Occipital lobe (tissue), 2 donors: ENCODE data around the gene NALCN. TPM values are rescaled to one million over a fixed set of nuclear protein-coding genes. Genes with fewer than 3 reads are reported as not detected.

Source experiments
- DNase-seq: peaks from one replicate; lab custom pipeline; 2025; lab: John Stamatoyannopoulos, UW
- total RNA-seq: library from RNA; depleted of rRNA; stranded (reverse); fragments of >200 nt; gene quantifications from one replicate; pipeline ENCODE4 v1.2.3, GENCODE V29; 2014

NALCN gene
- total RNA-seq, 1 donor from 2014 or later: 28.5 TPM

DNA sequence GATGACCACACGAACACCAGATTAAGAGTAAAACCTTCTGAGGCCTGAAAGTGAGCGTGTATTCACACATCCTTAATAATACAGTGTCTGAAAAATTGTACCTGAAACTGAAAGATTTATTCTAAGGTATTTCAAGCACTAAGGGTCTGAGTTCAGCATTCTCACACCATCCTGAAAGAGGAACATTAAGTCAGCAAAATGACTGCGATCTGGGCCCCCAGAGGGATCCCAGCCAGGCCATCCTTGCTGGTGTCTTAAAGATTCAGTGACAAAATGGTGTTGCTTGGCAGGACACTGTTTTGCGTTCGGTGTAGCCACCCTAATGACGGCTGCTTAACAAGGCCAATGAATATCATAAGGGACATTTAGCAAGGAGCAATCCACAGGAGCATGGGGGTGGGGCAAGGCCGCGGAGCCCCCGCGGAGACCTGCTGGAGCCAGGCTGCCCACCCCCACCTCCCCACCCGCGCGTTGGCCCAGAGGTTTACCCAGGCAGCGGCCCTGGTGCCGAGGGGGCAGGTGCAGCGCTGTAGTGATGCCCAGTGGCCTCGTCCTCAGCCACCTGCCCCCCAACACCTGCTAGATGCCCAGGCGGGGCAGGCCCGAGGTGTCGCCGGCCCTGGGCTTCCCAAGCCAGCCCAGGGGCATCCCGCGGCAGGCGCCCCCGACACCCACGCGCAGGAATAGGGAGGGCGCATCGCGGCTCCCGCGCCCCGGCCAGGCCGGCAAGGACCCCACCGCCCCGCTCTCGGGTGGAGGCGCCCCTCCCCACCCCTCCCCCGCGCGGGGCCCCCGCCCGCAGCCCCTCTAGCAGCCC, 742 bp downstream of the NALCN start:
- DNase-seq: no peak

DNA sequence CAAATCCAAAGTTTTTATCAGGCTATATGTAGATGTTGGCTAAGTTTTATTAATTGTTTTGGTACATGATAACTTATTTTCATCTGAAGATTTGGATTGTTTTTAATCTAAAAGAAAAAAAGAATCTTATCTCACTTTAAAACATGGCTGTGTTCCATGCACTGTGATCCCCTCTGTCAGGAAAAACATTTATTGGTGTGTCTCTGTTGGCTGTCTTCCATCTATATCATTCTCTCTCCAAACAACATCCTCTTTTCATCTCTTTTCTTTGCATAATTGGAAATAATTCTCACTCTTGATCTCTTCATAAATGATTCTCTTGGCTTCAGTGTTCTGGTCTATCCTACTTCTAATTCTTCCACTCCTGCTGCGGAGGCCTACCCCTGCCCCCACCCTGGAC, 4.2 kb downstream of the NALCN start:
- no peak for DNase-seq

DNA sequence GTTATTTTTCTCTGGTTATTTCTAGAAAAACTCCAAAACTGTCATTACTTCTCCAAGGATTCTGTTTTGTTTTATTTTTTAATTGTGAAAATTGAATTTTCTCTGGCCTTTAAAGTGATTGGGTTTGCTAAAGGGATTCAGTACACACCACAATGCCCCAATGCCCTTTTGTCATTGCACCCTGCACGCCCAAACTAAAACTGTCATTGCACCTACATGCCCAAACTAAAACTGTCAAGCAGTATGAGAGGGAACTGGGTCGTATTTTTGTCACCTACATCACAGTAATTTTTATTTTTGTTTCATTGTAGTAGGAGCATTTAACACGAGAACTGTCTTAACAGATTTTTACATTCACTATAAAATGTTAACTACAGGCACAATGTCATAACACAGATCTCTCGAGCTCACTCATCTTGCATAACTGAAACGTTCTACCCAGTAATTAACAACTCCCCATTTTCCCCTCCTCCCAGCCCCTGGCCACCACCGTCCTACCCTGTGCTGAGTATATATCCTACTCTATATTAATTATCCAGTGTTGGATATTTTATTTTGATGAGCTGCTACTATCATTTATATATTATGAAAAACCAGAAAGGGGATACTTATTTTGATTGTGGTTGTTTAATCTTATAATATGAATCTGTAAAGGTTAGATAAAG, 7.2 kb downstream of the NALCN start:
- DNase-seq: no peak

DNA sequence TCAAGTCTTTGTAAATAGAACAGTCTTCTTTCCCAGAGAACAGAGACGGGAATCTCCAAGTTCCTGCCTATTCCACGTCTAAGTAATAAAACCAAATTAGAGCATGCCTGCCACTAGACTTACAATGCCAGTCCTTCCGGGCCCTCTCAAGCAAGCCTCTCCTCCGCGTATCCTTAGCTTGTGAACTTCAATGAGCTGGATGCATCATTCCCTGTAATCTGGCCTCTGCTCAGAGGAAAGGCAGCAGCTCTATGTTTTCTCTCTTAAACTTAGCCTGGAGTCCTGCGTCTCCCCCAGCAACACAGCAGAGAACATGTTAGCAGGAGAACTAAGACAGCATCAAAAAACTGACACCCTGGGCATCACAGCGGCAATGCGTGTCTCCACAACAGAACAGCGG, 8.2 kb downstream of the NALCN start:
- no peak for DNase-seq

DNA sequence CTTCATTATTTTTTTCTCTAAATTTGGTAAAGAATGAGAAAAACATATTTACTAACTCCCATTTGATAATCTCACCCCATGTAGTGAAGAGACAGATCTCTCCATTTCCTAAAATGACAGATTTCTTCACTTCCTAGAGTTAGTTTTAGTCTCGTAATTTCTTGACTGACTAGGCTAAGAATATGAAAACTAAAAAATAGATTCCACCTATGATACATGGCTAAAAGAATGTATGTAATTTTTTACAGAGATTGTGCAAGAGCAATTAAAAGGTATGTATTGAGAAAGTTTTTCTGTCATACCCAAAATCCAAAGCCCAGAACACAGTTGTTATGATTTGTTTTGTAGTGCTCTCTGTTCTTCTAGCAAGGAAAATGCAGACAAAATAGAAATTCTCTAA, 9.5 kb downstream of the NALCN start:
- no peak for DNase-seq

DNA sequence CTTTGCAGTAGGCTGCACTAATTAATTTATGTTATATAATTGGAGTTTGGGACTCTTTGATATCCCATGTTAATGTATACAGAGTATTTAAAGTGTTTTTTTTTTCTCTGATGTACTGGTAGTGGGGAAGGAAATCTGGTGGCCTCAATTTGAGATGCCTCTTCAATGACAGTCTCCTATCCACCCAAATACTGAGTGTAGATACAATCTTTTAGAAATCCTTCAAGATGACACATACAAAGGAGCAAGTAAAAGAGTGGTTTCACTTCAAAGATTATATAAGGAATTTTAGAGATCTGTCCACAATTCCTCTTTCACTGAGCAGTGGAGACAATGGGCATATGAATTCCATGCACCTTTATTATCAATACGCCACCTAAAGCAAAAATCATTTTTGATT, 15.1 kb downstream of the NALCN start:
- no peak for DNase-seq

GRCh38 chr13:101399365-101399764, 16.9 kb downstream of the NALCN start:
- DNase-seq: no peak

GRCh38 chr13:101398920-101399319, 17.4 kb downstream of the NALCN start:
- no peak for DNase-seq

DNA sequence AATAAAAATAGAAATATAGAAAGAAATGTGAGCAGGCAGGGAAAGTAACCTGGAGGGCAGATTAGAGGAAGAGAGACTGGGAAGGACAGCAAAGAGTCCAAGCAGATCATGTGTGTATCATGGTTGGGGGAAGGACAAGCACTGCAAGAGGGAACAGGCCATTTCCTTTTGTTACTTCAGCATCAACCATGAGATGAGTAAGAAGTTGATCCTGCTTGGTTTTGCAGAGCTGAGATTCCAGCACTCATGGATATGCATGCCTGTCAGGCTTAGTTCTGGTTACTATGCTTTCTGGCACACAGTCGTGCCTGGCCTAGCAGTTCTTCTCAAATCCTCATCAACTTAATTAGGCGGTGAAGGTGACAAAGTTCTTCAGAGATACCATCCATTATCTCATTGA, 18.1 kb downstream of the NALCN start:
- DNase-seq: no peak

DNA sequence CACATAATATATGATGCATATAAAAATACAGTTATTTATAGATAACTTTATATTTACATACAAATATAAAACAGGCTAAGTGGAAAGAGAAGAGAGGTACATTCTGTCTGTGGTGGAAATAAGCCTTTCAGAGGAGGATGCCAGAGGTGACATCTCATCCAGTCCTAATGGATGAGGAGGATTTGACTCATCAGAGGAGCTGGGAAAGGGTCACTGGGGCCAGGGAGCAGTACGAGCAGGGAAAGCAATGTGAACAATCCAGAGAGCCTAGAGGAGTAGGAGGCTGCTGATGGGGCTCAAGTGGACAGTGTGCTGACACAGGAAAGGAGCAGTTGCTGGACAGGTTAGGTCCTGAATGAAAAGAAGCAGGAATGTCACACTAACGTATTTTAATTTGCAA, 18.6 kb downstream of the NALCN start:
- DNase-seq: no peak

DNA sequence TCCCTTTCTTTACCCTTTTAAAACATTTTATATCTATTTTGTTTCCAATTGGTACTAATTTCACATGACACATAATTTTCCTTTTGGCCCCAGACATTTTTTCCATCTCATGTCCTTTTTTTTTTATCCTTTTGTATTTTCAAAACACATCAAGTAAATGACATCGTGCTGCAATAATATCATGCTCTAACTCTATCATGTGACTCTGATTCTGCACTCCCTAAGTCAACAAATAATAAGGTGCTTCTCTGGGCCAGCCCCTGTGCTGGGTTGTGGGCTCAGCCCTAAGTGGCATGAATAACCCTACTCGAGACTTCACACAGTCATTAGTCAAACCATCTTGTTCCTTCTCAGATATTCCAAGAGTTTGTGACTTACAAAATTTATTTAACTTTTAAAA, 21.7 kb downstream of the NALCN start:
- DNase-seq: no peak

DNA sequence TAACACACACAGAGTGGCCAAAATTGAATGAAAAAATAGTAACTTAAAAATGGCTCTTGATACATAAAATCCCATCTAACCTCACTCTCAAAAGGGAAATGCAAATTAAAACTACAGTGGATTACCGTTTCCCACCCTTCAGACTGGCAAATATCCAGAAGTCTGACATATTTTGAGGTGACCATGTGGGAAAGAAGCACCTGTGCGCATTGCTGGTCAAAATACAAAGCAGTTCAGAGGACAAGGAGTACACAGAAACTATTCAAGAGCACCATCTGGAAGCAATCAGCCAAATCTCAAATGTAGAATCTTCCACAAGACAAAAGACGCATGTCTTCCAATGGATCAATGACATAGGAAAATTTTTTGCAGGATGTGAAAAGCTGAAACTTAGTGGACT, 23.2 kb downstream of the NALCN start:
- no peak for DNase-seq

DNA sequence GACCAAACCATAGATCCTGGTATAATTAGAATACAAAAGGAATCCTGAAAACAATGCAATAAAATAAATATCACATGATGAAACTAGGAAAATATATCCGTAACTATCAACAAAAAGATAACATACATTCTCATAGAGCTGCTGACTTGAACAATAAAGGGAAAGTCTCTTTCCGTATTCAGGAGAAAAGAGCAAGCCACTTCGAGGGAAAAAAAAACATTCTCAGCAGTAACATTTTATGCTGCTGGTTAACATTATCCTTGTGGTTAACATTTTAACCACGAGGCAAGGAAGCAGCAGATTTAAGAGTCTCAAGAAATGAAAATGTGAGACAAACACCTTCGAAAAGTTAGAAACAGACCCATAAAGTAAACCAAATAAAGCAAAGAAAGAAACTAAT, 25.8 kb downstream of the NALCN start:
- no peak for DNase-seq

- no peak for DNase-seq
Observed at GRCh38 chr13:101384929-101385328, 31.4 kb downstream of the NALCN start.

- DNase-seq: no peak
Observed at GRCh38 chr13:101383595-101383994, 32.7 kb downstream of the NALCN start.

DNA sequence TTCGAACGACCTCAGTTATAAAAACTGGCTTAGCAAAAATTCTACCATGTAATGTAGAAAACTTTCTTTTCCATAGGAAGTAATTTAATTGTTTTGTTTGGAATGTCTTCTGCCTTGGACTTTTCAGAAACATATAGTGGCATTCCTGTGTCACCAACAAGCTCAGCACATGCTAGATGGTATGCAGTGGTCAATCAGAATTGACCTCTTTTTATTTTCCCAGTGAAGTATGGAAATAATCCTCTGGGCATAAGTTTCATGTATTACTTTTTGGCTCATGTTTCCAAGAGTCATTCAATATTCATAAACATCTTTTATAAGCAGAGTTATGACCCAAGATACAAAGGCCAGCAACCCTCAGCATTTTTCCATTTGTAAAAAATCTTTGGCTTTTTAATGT, 33.6 kb downstream of the NALCN start:
- DNase-seq: no peak

DNA sequence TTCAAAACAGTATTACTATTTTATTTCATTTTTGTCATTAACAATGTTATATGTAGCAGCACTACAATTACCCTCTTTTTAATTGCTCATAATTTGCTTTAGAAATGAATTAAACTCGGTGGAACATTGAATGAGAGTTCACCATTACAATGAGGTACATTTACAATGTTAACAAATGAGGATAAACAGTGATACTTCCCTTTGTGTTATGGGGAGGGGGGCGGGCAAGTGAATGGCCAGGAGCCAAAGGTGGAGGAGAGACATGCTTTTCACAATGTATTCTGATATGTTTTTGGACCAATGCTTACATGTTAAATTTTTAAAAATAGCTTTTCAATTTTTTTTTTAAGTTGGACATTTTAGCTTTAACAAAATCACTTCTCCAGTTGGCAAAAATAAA, 34.2 kb downstream of the NALCN start:
- no peak for DNase-seq

- no peak for DNase-seq
Observed at GRCh38 chr13:101360525-101360924, 55.8 kb downstream of the NALCN start.

- no peak for DNase-seq
Observed at GRCh38 chr13:101354895-101355294, 61.4 kb downstream of the NALCN start.

- DNase-seq: no peak
Observed at GRCh38 chr13:101346942-101347728, 69.2 kb downstream of the NALCN start.

DNA sequence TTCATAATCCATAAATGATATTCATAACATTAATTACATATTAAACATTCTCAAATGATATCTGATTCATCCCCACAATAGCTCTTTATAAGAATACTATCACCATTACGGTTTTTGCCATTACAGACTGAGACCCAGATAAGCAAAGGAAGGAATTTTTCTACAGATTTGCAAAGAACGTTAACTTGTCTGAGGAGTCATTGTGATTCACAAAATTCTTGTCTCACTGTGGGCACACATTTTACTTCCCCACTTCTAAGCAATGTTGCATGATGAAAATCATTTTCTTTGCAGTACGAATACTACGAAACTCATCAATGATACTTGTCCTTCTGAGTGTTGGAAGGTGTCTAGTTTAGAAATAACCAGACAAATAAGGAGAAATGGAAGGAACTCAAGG, 70.1 kb downstream of the NALCN start:
- DNase-seq: no peak

DNA sequence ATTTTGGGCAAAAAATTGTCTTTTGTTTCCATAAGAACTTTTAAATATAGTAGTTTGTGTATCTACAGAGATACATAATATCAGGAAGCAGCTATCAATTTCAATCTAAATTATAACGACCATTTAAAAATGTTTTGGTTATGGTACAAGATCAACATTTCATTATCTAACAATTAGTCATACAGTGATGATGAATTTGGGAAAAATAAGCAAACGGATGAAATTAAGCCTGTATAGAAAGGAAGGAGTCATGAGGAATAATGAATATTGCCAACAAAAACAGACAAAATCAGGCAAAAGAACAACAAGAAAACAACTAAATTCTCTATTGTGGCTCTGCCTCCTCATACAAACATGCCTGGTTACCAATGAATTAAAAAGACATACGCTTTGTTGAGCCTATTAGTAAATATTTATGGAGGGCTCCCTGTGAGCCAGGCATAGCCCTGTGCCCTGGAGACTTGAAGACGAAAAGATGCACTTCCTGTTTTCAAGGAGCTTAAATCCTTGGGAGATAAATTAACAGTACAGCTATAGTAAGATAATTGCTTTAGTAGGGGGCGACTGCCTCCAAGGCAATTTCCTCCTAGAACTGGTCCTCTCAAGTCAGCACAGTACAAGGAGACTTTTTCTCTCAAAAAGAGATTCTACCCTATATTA, 73.0 kb downstream of the NALCN start:
- DNase-seq: no peak
